ENCODE results near the gene KCNQ5.

Gene KCNQ5

GRCh38 chr6:72922401-72922800, 300.5 kb downstream of the KCNQ5 start:
- H3K4me3 ChIP-seq (ENCODE audit: low read length): no peak overlapping the region
- TF ChIP-seq CTCF (conservative IDR thresholded peaks at IDR 0.05; ENCODE audit: low read length): no peak
- DNase-seq (ENCODE audit: low read depth): peak; percentile 42

DNA sequence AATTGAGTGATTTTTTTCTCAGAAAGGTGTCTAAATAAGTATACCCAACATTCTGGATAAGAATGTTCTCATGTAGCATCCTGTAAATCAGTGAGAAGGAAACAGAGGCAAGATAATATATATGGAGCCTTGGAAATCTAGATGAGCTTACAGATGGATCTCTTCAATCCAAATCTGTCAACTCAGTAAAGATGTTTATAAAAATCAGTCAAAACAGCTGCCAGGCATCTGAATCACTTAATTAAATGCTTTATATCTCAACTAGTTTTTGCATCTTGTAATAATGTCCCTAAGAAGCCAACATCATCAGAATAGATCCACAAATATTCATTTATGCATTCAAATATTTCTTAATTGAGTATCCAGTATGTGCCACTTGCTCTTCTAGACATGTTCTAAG, 303.3 kb downstream of the KCNQ5 start:
- H3K4me3 ChIP-seq (ENCODE audit: low read length): no peak overlapping the region
- no peak for DNase-seq (ENCODE audit: low read depth)
- no peak for TF ChIP-seq CTCF (conservative IDR thresholded peaks at IDR 0.05; ENCODE audit: low read length)

DNA sequence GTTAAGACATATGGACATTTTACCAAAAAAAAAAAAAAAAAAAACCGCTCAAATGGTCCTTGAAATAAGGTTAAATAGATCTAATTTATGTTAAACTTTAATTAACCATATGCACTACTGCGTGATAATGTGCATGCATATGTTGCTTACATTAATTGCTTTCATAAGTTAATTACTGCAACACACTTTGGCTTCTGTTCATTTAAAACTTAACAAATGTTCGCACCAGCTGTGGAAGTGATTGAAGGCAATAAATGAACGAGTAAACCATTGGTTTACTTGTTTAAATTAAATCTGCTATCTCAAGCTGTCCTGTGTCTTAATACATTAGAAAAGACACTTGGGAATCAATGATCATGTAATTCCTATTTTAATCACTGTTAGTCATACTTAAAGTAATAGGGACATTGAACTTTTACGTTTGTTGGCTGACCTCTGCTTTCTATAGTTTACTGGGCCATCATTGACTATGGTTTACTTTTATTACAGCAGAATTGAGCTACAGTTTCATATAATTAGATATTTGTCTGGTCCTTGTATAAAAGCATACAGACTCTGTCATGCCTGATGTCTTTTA, 308.8 kb downstream of the KCNQ5 start:
- DNase-seq (ENCODE audit: low read depth): no peak
- no peak overlapping the region for H3K4me3 ChIP-seq (ENCODE audit: low read length)
- no peak for TF ChIP-seq CTCF (conservative IDR thresholded peaks at IDR 0.05; ENCODE audit: low read length)

GRCh38 chr6:72931325-72931887, 309.5 kb downstream of the KCNQ5 start:
- no peak for TF ChIP-seq CTCF (conservative IDR thresholded peaks at IDR 0.05; ENCODE audit: low read length)
- H3K4me3 ChIP-seq (ENCODE audit: low read length): no peak overlapping the region
- no peak for DNase-seq (ENCODE audit: low read depth)

GRCh38 chr6:72933233-72933632, 311.4 kb downstream of the KCNQ5 start:
- H3K4me3 ChIP-seq (ENCODE audit: low read length): no peak overlapping the region
- no peak for TF ChIP-seq CTCF (conservative IDR thresholded peaks at IDR 0.05; ENCODE audit: low read length)
- no peak for DNase-seq (ENCODE audit: low read depth)

DNA sequence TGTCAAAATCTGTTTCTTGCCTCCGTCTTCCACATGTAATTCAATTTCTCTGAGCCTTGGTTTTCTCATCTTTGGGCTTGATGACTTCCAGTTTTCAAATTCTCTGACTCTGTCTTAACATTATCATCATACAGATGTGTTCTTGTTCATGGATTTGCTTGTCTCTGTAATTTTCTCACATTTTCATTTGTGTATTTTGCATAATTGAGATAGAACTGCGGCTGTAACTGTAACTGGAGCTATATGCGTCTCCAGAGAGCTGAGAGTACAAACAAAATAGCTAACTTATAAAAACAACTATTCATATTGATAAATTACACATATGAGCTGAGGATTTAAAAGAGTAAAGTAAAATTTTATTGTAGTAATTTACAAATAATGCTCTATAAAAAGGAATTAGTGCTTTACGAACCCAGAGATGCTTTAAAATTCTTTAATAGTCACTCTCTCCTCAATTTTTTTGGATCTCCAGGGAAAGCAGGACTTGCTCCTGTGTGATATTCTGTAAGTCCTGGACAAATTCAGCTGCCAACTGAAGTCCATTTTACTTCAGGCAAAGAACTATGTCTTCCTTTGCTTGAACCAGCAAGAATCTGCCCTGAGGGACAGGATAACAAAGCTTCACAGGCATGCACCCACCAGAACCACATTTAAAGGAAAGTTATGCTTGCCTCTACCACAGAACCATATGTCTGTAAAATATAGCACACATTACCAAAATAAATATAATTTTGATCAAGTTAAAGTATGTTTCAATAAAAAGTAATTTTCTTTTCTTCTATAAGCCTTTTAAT, 315.1 kb downstream of the KCNQ5 start:
- no peak overlapping the region for H3K4me3 ChIP-seq (ENCODE audit: low read length)
- DNase-seq (ENCODE audit: low read depth): peak; percentile 29
- no peak for TF ChIP-seq CTCF (conservative IDR thresholded peaks at IDR 0.05; ENCODE audit: low read length)

GRCh38 chr6:72938104-72938503, 316.2 kb downstream of the KCNQ5 start:
- TF ChIP-seq CTCF (conservative IDR thresholded peaks at IDR 0.05; ENCODE audit: low read length): no peak
- no peak overlapping the region for H3K4me3 ChIP-seq (ENCODE audit: low read length)
- no peak for DNase-seq (ENCODE audit: low read depth)
